ENCODE results near the gene LACRT. TPM values are rescaled to one million over a fixed set of nuclear protein-coding genes. Genes with fewer than 3 reads are reported as not detected.
"Not testable (repeated sequence)": the region's sequence is repeated elsewhere in the genome, so short reads cannot be mapped to it uniquely, and the experiment has no call there.

LACRT gene
- total RNA-seq, 5 donors from 2014 or later (not counting 1 experiment from before 2014, with no cell fraction given) = not detected

GRCh38 chr12:54641554-54641953 lies 6.9 kb upstream of the LACRT start:
- Histone ChIP-seq H3K4me3 (ENCODE audit: control insufficient read depth in 1 of 2, extremely low read depth in 1 of 2, low read length in 1 of 2) (no peak overlapping the region), H3K9me3 (no peaks in the 10 kb centered on the region), H3K36me3 (ENCODE audit: control insufficient read depth in 2 of 2, extremely low read depth in 1 of 2, insufficient read depth in 1 of 2, low read length in 1 of 2) (no peaks in the 10 kb centered on the region), H3K27ac (ENCODE audit: low read length) (no peak overlapping the region), H3K27me3 (replicated peaks in 1 of 2; ENCODE audit: control insufficient read depth in 2 of 2, extremely low read depth in 1 of 2, insufficient read depth in 2 of 2, low read length in 1 of 2) (peaks cover 0 to 30% of the 10 kb centered on the region in 2 experiments), H3K4me1 (ENCODE audit: control insufficient read depth in 1 of 2, extremely low read depth in 1 of 2, insufficient read depth in 2 of 2, low read length in 2 of 2) (no peaks in the 10 kb centered on the region)
- no peak for DNase-seq
- ChIA-PET CTCF (no interaction called here), POLR2A (interaction anchor here in 1 of 2 donors (0.7 kb wide), 1 partner anchor 190 kb away, joined by 4 read pairs; no protein-coding TSS in a partner anchor)
- Mint-ChIP-seq H3K36me3 (no peaks in the 10 kb centered on the region), H3K4me3 (no peak overlapping the region), H3K4me1 (no peaks in the 10 kb centered on the region), H3K9me3 (no peaks in the 10 kb centered on the region), H3K27me3 (peaks cover 27% of the 10 kb centered on the region in 2 donors), H3K27ac (no peak overlapping the region)
- no CpG with 5 or more reads among the region's 1 CpG for WGBS (ENCODE audit: insufficient coverage)
- ATAC-seq (replicated peaks in 1 of 4) = no peak

- no peaks in the 10 kb centered on the region for H3K36me3 ChIP-seq (ENCODE audit: control insufficient read depth in 2 of 2, extremely low read depth in 1 of 2, insufficient read depth in 1 of 2, low read length in 1 of 2)
- Mint-ChIP-seq H3K27me3 (peaks cover 23% of the 10 kb centered on the region in 2 donors), H3K9me3 (no peaks in the 10 kb centered on the region), H3K36me3 (no peaks in the 10 kb centered on the region), H3K27ac (no peak overlapping the region), H3K4me1 (no peaks in the 10 kb centered on the region), H3K4me3 (no peak overlapping the region)
- no peaks in the 10 kb centered on the region for H3K9me3 ChIP-seq
- H3K4me3 ChIP-seq (ENCODE audit: control insufficient read depth in 1 of 2, extremely low read depth in 1 of 2, low read length in 1 of 2) = no peak overlapping the region
- no peaks in the 10 kb centered on the region for H3K4me1 ChIP-seq (ENCODE audit: control insufficient read depth in 1 of 2, extremely low read depth in 1 of 2, insufficient read depth in 2 of 2, low read length in 2 of 2)
- no peak overlapping the region for H3K27ac ChIP-seq (ENCODE audit: low read length)
- 79% methylated on average over 3 of the region's 4 CpGs for WGBS (ENCODE audit: insufficient coverage)
- ChIA-PET CTCF (no interaction called here), POLR2A (interaction anchor here in 1 of 2 donors (0.7 kb wide), 1 partner anchor 190 kb away, joined by 4 read pairs; no protein-coding TSS in a partner anchor)
- ATAC-seq (replicated peaks in 1 of 4) (no peak), DNase-seq (no peak)
- peaks cover 0 to 28% of the 10 kb centered on the region in 2 experiments for H3K27me3 ChIP-seq (replicated peaks in 1 of 2; ENCODE audit: control insufficient read depth in 2 of 2, extremely low read depth in 1 of 2, insufficient read depth in 2 of 2, low read length in 1 of 2)
Observed at GRCh38 chr12:54641089-54641488, 6.4 kb upstream of the LACRT start.

- H3K4me1 ChIP-seq (ENCODE audit: control insufficient read depth in 1 of 2, extremely low read depth in 1 of 2, insufficient read depth in 2 of 2, low read length in 2 of 2); H3K4me3 Mint-ChIP-seq; DNase-seq; ATAC-seq (replicated peaks in 1 of 4); H3K36me3 ChIP-seq (ENCODE audit: control insufficient read depth in 2 of 2, extremely low read depth in 1 of 2, insufficient read depth in 1 of 2, low read length in 1 of 2); H3K36me3 Mint-ChIP-seq; H3K9me3 ChIP-seq; H3K27ac Mint-ChIP-seq; H3K4me3 ChIP-seq (ENCODE audit: control insufficient read depth in 1 of 2, extremely low read depth in 1 of 2, low read length in 1 of 2); CTCF ChIA-PET; H3K9me3 Mint-ChIP-seq; POLR2A ChIA-PET; H3K4me1 Mint-ChIP-seq; H3K27ac ChIP-seq (ENCODE audit: low read length): not testable (repeated sequence)
- WGBS (ENCODE audit: insufficient coverage) = no CpG with 5 or more reads among the region's 2 CpGs
- H3K27me3 Mint-ChIP-seq = peaks cover 12 to 16% of the 10 kb centered on the region in 2 donors
- H3K27me3 ChIP-seq (replicated peaks in 1 of 2; ENCODE audit: control insufficient read depth in 2 of 2, extremely low read depth in 1 of 2, insufficient read depth in 2 of 2, low read length in 1 of 2) = peaks cover 0 to 19% of the 10 kb centered on the region in 2 experiments
Observed at GRCh38 chr12:54639112-54639511, 4.4 kb upstream of the LACRT start.

- H3K27ac ChIP-seq (ENCODE audit: low read length) = no peak overlapping the region
- peaks cover 0 to 37% of the 10 kb centered on the region in 2 experiments for H3K27me3 ChIP-seq (replicated peaks in 1 of 2; ENCODE audit: control insufficient read depth in 2 of 2, extremely low read depth in 1 of 2, insufficient read depth in 2 of 2, low read length in 1 of 2)
- H3K36me3 Mint-ChIP-seq = peaks cover 5% of the 10 kb centered on the region
- H3K9me3 Mint-ChIP-seq = peaks cover 0 to 6% (median 6%) of the 10 kb centered on the region in 3 donors
- DNase-seq (no peak), ATAC-seq (replicated peaks in 1 of 4) (no peak)
- CTCF ChIA-PET = no interaction called here
- POLR2A ChIA-PET = no interaction called here
- no peak overlapping the region for H3K4me3 Mint-ChIP-seq
- H3K36me3 ChIP-seq (ENCODE audit: control insufficient read depth in 2 of 2, extremely low read depth in 1 of 2, insufficient read depth in 1 of 2, low read length in 1 of 2) = no peaks in the 10 kb centered on the region
- H3K4me1 Mint-ChIP-seq = no peaks in the 10 kb centered on the region
- H3K27ac Mint-ChIP-seq = no peak overlapping the region
- 68% methylated on average over 8 of the region's 8 CpGs for WGBS (ENCODE audit: insufficient coverage)
- H3K9me3 ChIP-seq = no peaks in the 10 kb centered on the region
- no peaks in the 10 kb centered on the region for H3K4me1 ChIP-seq (ENCODE audit: control insufficient read depth in 1 of 2, extremely low read depth in 1 of 2, insufficient read depth in 2 of 2, low read length in 2 of 2)
- H3K27me3 Mint-ChIP-seq = peaks cover 25 to 46% of the 10 kb centered on the region in 2 donors
- no peak overlapping the region for H3K4me3 ChIP-seq (ENCODE audit: control insufficient read depth in 1 of 2, extremely low read depth in 1 of 2, low read length in 1 of 2)
Observed at GRCh38 chr12:54631988-54632728, 2.5 kb downstream of the LACRT start.

- Histone ChIP-seq H3K36me3 (ENCODE audit: control insufficient read depth in 2 of 2, extremely low read depth in 1 of 2, insufficient read depth in 1 of 2, low read length in 1 of 2) (no peaks in the 10 kb centered on the region), H3K27me3 (replicated peaks in 1 of 2; ENCODE audit: control insufficient read depth in 2 of 2, extremely low read depth in 1 of 2, insufficient read depth in 2 of 2, low read length in 1 of 2) (peaks cover 0 to 33% of the 10 kb centered on the region in 2 experiments), H3K4me1 (ENCODE audit: control insufficient read depth in 1 of 2, extremely low read depth in 1 of 2, insufficient read depth in 2 of 2, low read length in 2 of 2) (no peaks in the 10 kb centered on the region), H3K4me3 (ENCODE audit: control insufficient read depth in 1 of 2, extremely low read depth in 1 of 2, low read length in 1 of 2) (no peak overlapping the region), H3K27ac (ENCODE audit: low read length) (no peak overlapping the region), H3K9me3 (no peaks in the 10 kb centered on the region)
- ChIA-PET CTCF (no interaction called here), POLR2A (no interaction called here)
- H3K27ac Mint-ChIP-seq = no peak overlapping the region
- peaks cover 0 to 12% (median 6%) of the 10 kb centered on the region in 3 donors for H3K9me3 Mint-ChIP-seq
- no CpG with 5 or more reads among the region's 5 CpGs for WGBS (ENCODE audit: insufficient coverage)
- ATAC-seq (replicated peaks in 1 of 4) (no peak), DNase-seq (no peak)
- peaks cover 9% of the 10 kb centered on the region for H3K36me3 Mint-ChIP-seq
- no peaks in the 10 kb centered on the region for H3K4me1 Mint-ChIP-seq
- no peak overlapping the region for H3K4me3 Mint-ChIP-seq
- H3K27me3 Mint-ChIP-seq = peaks cover 31 to 52% of the 10 kb centered on the region in 2 donors
Observed at GRCh38 chr12:54631551-54631950, 3.1 kb downstream of the LACRT start.

GRCh38 chr12:54629925-54630324 lies 4.8 kb downstream of the LACRT start:
- no peak for DNase-seq
- 71% methylated on average over 1 of the region's 2 CpGs for WGBS (ENCODE audit: insufficient coverage)
- H3K27me3 Mint-ChIP-seq = peaks cover 42 to 58% of the 10 kb centered on the region in 2 donors

More at GRCh38 chr12:54629925-54630324, 4.8 kb downstream of the LACRT start:
- ChIA-PET CTCF (interaction anchor here in 1 of 2 donors (0.5 kb wide), 1 partner anchor 156 kb away, joined by 5 read pairs; no protein-coding TSS in a partner anchor), POLR2A (no interaction called here)
- Histone ChIP-seq H3K36me3 (ENCODE audit: control insufficient read depth in 2 of 2, extremely low read depth in 1 of 2, insufficient read depth in 1 of 2, low read length in 1 of 2) (no peaks in the 10 kb centered on the region), H3K4me1 (ENCODE audit: control insufficient read depth in 1 of 2, extremely low read depth in 1 of 2, insufficient read depth in 2 of 2, low read length in 2 of 2) (no peaks in the 10 kb centered on the region), H3K4me3 (ENCODE audit: control insufficient read depth in 1 of 2, extremely low read depth in 1 of 2, low read length in 1 of 2) (no peak overlapping the region), H3K27me3 (replicated peaks in 1 of 2; ENCODE audit: control insufficient read depth in 2 of 2, extremely low read depth in 1 of 2, insufficient read depth in 2 of 2, low read length in 1 of 2) (peaks cover 0 to 32% of the 10 kb centered on the region in 2 experiments), H3K27ac (ENCODE audit: low read length) (no peak overlapping the region), H3K9me3 (no peaks in the 10 kb centered on the region)
- Mint-ChIP-seq H3K36me3 (peaks cover 9% of the 10 kb centered on the region), H3K27ac (no peak overlapping the region), H3K9me3 (peaks cover 0 to 12% (median 6%) of the 10 kb centered on the region in 3 donors), H3K4me1 (no peaks in the 10 kb centered on the region), H3K4me3 (no peak overlapping the region)
- no peak for ATAC-seq (replicated peaks in 1 of 4)
